Hepatic stellate cell (primary cell): Measurements from ENCODE around the gene CD300C.
"Not testable (repeated sequence)": the region's sequence is repeated elsewhere in the genome, so short reads cannot be mapped to it uniquely, and the experiment has no call there.

Experiments used
- DNase-seq: peaks from one replicate; pipeline ENCODE4 v3.0.0; 2011; ENCODE audit warnings: low spot score

The CD300C gene

GRCh38 chr17:74561586-74561985, 15.7 kb upstream of the CD300C start:
- no peak for DNase-seq

- DNase-seq: no peak
Measured at GRCh38 chr17:74558882-74559519, 13.1 kb upstream of the CD300C start.

- DNase-seq: not testable (repeated sequence)
Measured at GRCh38 chr17:74558402-74558801, 12.5 kb upstream of the CD300C start.

- no peak for DNase-seq
Measured at GRCh38 chr17:74555427-74555940, 9.6 kb upstream of the CD300C start.

- DNase-seq: no peak
Measured at GRCh38 chr17:74554909-74555308, 9.0 kb upstream of the CD300C start.

GRCh38 chr17:74552037-74552436, 6.1 kb upstream of the CD300C start:
- no peak for DNase-seq

- DNase-seq: no peak
Measured at GRCh38 chr17:74550602-74551001, 4.7 kb upstream of the CD300C start.

GRCh38 chr17:74549343-74549742, 3.4 kb upstream of the CD300C start:
- no peak for DNase-seq

- no peak for DNase-seq
Measured at GRCh38 chr17:74547736-74548135, 1.8 kb upstream of the CD300C start.

GRCh38 chr17:74547264-74547663, 1.3 kb upstream of the CD300C start:
- no peak for DNase-seq

GRCh38 chr17:74546586-74546985, 671 bp upstream of the CD300C start:
- no peak for DNase-seq

GRCh38 chr17:74544991-74545842, 698 bp downstream of the CD300C start:
- DNase-seq: no peak

- DNase-seq: no peak
Measured at GRCh38 chr17:74543891-74544760, 1.8 kb downstream of the CD300C start.

GRCh38 chr17:74543406-74543805, 2.5 kb downstream of the CD300C start:
- no peak for DNase-seq

- no peak for DNase-seq
Measured at GRCh38 chr17:74542727-74543383, 3.1 kb downstream of the CD300C start.

- DNase-seq: no peak
Measured at GRCh38 chr17:74542166-74542565, 3.7 kb downstream of the CD300C start.

GRCh38 chr17:74541176-74542111, 4.5 kb downstream of the CD300C start:
- no peak for DNase-seq

GRCh38 chr17:74539281-74539820, 6.6 kb downstream of the CD300C start:
- no peak for DNase-seq

GRCh38 chr17:74536890-74537289, 9.0 kb downstream of the CD300C start:
- no peak for DNase-seq

GRCh38 chr17:74532115-74532514, 13.8 kb downstream of the CD300C start:
- no peak for DNase-seq
